Panc1 (cell line): ENCODE data around the gene C11orf54. TPM values are rescaled to one million over a fixed set of nuclear protein-coding genes. Genes with fewer than 3 reads are reported as not detected.

Experiments
- ATAC-seq: fragments of 200-7000 bp; cut with Tn5 transposase; 2 replicates; pipeline ENCODE4 v1.9.1; 2020; ENCODE audit warnings: mild to moderate bottlenecking, moderate library complexity
- BruUV-seq: library from RNA; stranded (reverse); fragments of 400-500 nt; replicated peaks from 2 replicates; lab custom pipeline; 2021; lab: Mats Ljungman, UMichigan
- CTCF ChIA-PET: fragments of 300-600 bp; sonication (Branson Sonifier 250); formaldehyde crosslinking; loops from one replicate; lab custom pipeline; 2022; ENCODE audit warnings: antibody characterized with exemption; lab: Charles Lee
- POLR2A ChIA-PET: fragments of 300-600 bp; sonication (Branson Sonifier 250); formaldehyde crosslinking; loops from one replicate; lab custom pipeline; 2022; ENCODE audit warnings: antibody characterized with exemption; lab: Charles Lee
- DNase-seq: peaks from one replicate; pipeline ENCODE4 v3.0.0-alpha.2; 2010; ENCODE audit warnings: low read depth, low spot score
- H3K27ac ChIP-seq: 2 replicates; pipeline ENCODE4 v1.5.1; 2011; ENCODE audit warnings: mild to moderate bottlenecking, low read length, inconsistent platforms
- H3K27me3 ChIP-seq: fragments of 200-500 bp; sonication (Bioruptor generic); 2 replicates; pipeline ENCODE4 v1.6.0; 2014; ENCODE audit warnings: low read length, inconsistent platforms; ENCODE audit not compliant: control insufficient read depth, insufficient read depth
- H3K36me3 ChIP-seq: fragments of 200-500 bp; sonication (Bioruptor generic); 2 replicates; pipeline ENCODE4 v1.5.1; 2014; ENCODE audit warnings: inconsistent platforms, mild to moderate bottlenecking, low read length, moderate library complexity; ENCODE audit not compliant: control insufficient read depth, insufficient read depth
- H3K4me1 ChIP-seq: 2 replicates; pipeline ENCODE4 v1.5.1; 2011; ENCODE audit warnings: inconsistent platforms, mild to moderate bottlenecking, low read length, moderate library complexity; ENCODE audit not compliant: control insufficient read depth, insufficient read depth
- H3K4me3 ChIP-seq, 2 experiments: 2 replicates each; pipeline ENCODE4 v1.5.1; 2011 to 2012; ENCODE audit warnings: low read depth in 2 of 2, low read length in 2 of 2, mild to moderate bottlenecking in 2 of 2, inconsistent platforms in 1 of 2, moderate library complexity in 1 of 2
- H3K9me3 ChIP-seq: fragments of 200-500 bp; sonication (Bioruptor generic); 2 replicates; pipeline ENCODE4 v1.5.1; 2014; ENCODE audit warnings: low read depth, mild to moderate bottlenecking, inconsistent platforms, low read length, moderate library complexity; ENCODE audit not compliant: control insufficient read depth, insufficient read depth
- POLR2AphosphoS5 ChIP-seq: IDR thresholded peaks from 2 replicates; pipeline ENCODE4 v1.6.1; 2012; ENCODE audit warnings: mild to moderate bottlenecking, low read depth, low read length, moderate library complexity
- SIN3A ChIP-seq: IDR thresholded peaks from 2 replicates; pipeline ENCODE4 v1.6.1; 2012; ENCODE audit warnings: low read depth, mild to moderate bottlenecking, low read length, moderate library complexity, borderline replicate concordance; ENCODE audit not compliant: insufficient read depth
- TCF7L2 ChIP-seq: IDR thresholded peaks from 2 replicates; pipeline ENCODE4 v1.6.1; 2011; ENCODE audit warnings: mild to moderate bottlenecking, low read depth, low read length, inconsistent platforms
- in situ Hi-C: cut with HindIII; loops from 2 replicates; pipeline ENCODE4 v1.10.0; 2016; ENCODE audit warnings: low sequenced_read_pairs, low pct_unique_long_range_greater_than_20kb
- intact Hi-C: fragments of 100-400 bp; cut with micrococcal nuclease; formaldehyde crosslinking; loops from one replicate; pipeline ENCODE4 v1.10.0; 2022; ENCODE audit not compliant: unreplicated experiment
- total RNA-seq: library from RNA; stranded (reverse); gene quantifications from one replicate; pipeline ENCODE4 v1.2.1, GENCODE V29; 2021; ENCODE audit not compliant: unreplicated experiment
- TF ChIP-seq, protein P1 (sequence below), 2 experiments: IDR thresholded peaks; 2 replicates each; pipeline ENCODE4 v1.6.1; 2011 to 2012; ENCODE audit warnings: low read depth in 2 of 2, control low read depth in 1 of 2, low read length in 1 of 2, mild to moderate bottlenecking in 1 of 2, moderate library complexity in 1 of 2; ENCODE audit not compliant: insufficient read depth in 1 of 2
- TF ChIP-seq, protein P2 (sequence below): fragments of 450-650 bp; IDR thresholded peaks from 2 replicates; pipeline ENCODE4 v1.5.1; 2017; ENCODE audit warnings: mild to moderate bottlenecking

C11orf54 gene
- total RNA-seq, 1 experiment from 2014 or later, result 31.0 TPM

DNA sequence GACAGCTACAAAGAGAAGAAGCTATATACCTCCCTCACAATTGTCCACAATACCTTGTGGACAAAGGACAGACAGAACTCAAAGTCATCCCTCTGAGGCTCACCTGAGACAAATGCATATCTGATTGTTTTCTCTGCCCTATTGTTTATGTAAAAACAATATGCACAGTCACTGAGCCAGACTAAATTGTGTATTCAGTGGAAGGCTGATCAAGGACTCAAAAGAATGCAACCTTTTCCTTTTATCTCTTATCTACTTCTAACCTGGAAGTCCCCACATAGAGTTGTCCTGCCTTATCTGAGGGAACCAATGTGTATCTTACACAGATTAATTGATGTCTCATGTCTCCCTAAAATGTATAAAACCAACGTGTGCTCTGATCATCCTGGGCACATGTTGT lies 28.7 kb downstream of the C11orf54 start:
- ATAC-seq, result no peak

DNA sequence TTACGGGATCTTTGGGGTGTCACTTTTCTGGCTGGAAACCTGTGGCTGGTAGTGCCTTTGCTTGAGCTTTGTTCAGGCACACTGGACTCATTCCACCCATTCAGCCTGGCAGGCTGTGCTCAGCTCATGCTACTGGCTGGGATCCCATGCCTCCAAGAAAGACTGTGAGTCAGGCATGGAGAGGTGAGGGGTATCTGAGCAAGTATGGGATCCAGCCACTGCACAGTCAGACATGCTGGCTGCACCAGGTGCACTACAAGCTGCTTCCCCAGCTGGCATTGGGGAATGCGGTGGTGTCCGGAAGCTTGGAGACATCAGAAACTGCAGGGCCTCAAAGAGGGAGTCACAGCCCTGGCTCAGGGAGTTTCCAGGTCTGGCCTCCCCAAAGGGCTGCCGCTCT lies 30.7 kb downstream of the C11orf54 start:
- Histone ChIP-seq H3K4me3 (no peak overlapping the region), H3K27ac (no peak overlapping the region), H3K9me3 (0 out of 2 replicates have a peak, but pooled peaks cover under 1% of the 10 kb centered on the region), H3K36me3 (no peaks in the 10 kb centered on the region), H3K27me3 (no peaks in the 10 kb centered on the region), H3K4me1 (no peaks in the 10 kb centered on the region)
- POLR2A ChIA-PET, result no interaction called here
- intact Hi-C loops, result no loop called here
- CTCF ChIA-PET, result no interaction called here
- DNase-seq (no peak), ATAC-seq (no peak)
- TF ChIP-seq TCF7L2 (no peak), SIN3A (no peak), POLR2AphosphoS5 (no peak)
- TF ChIP-seq, protein P1, sequence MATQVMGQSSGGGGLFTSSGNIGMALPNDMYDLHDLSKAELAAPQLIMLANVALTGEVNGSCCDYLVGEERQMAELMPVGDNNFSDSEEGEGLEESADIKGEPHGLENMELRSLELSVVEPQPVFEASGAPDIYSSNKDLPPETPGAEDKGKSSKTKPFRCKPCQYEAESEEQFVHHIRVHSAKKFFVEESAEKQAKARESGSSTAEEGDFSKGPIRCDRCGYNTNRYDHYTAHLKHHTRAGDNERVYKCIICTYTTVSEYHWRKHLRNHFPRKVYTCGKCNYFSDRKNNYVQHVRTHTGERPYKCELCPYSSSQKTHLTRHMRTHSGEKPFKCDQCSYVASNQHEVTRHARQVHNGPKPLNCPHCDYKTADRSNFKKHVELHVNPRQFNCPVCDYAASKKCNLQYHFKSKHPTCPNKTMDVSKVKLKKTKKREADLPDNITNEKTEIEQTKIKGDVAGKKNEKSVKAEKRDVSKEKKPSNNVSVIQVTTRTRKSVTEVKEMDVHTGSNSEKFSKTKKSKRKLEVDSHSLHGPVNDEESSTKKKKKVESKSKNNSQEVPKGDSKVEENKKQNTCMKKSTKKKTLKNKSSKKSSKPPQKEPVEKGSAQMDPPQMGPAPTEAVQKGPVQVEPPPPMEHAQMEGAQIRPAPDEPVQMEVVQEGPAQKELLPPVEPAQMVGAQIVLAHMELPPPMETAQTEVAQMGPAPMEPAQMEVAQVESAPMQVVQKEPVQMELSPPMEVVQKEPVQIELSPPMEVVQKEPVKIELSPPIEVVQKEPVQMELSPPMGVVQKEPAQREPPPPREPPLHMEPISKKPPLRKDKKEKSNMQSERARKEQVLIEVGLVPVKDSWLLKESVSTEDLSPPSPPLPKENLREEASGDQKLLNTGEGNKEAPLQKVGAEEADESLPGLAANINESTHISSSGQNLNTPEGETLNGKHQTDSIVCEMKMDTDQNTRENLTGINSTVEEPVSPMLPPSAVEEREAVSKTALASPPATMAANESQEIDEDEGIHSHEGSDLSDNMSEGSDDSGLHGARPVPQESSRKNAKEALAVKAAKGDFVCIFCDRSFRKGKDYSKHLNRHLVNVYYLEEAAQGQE (IDR thresholded peaks at IDR 0.05; ENCODE audit: insufficient read depth in 1 of 2, low read depth in 2 of 2, low read length in 1 of 2), result no peak
- TF ChIP-seq, protein P2, sequence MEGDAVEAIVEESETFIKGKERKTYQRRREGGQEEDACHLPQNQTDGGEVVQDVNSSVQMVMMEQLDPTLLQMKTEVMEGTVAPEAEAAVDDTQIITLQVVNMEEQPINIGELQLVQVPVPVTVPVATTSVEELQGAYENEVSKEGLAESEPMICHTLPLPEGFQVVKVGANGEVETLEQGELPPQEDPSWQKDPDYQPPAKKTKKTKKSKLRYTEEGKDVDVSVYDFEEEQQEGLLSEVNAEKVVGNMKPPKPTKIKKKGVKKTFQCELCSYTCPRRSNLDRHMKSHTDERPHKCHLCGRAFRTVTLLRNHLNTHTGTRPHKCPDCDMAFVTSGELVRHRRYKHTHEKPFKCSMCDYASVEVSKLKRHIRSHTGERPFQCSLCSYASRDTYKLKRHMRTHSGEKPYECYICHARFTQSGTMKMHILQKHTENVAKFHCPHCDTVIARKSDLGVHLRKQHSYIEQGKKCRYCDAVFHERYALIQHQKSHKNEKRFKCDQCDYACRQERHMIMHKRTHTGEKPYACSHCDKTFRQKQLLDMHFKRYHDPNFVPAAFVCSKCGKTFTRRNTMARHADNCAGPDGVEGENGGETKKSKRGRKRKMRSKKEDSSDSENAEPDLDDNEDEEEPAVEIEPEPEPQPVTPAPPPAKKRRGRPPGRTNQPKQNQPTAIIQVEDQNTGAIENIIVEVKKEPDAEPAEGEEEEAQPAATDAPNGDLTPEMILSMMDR, result no peak
- in situ Hi-C loops, result no loop called here
- BruUV-seq, result no TSS peak

More for the DNA sequence above, 28.7 kb downstream of the C11orf54 start:
- no peak overlapping the region for H3K27ac ChIP-seq
- no peak overlapping the region for H3K4me3 ChIP-seq
- H3K27me3 ChIP-seq, result no peaks in the 10 kb centered on the region
- TF ChIP-seq TCF7L2, result no peak
- no peak for TF ChIP-seq SIN3A
- TF ChIP-seq, protein P1 (IDR thresholded peaks at IDR 0.05; ENCODE audit: insufficient read depth in 1 of 2, low read depth in 2 of 2, low read length in 1 of 2), result no peak
- TF ChIP-seq POLR2AphosphoS5, result no peak
- TF ChIP-seq, protein P2, result no peak
- H3K36me3 ChIP-seq, result no peaks in the 10 kb centered on the region
- DNase-seq, result no peak
- H3K9me3 ChIP-seq, result 0 out of 2 replicates have a peak, but pooled peaks cover 3% of the 10 kb centered on the region
- BruUV-seq, result no TSS peak
- intact Hi-C loops, result no loop called here
- ChIA-PET CTCF (no interaction called here), POLR2A (interaction anchor here (0.6 kb wide), 1 partner anchor 40 kb away, joined by 6 read pairs; no protein-coding TSS in a partner anchor)
- no peaks in the 10 kb centered on the region for H3K4me1 ChIP-seq
- in situ Hi-C loops, result no loop called here
